SKM-1 treated with dmso at 0.1 percent for 144 hours (cell line): Measurements from ENCODE around the gene MAN1C1.
"Not testable (repeated sequence)": the region's sequence is repeated elsewhere in the genome, so short reads cannot be mapped to it uniquely, and the experiment has no call there.

Source experiments
- DNase-seq: peaks from one replicate; lab custom pipeline; 2025; ENCODE audit not compliant: unreplicated experiment; lab: John Stamatoyannopoulos, UW

MAN1C1 gene

DNA sequence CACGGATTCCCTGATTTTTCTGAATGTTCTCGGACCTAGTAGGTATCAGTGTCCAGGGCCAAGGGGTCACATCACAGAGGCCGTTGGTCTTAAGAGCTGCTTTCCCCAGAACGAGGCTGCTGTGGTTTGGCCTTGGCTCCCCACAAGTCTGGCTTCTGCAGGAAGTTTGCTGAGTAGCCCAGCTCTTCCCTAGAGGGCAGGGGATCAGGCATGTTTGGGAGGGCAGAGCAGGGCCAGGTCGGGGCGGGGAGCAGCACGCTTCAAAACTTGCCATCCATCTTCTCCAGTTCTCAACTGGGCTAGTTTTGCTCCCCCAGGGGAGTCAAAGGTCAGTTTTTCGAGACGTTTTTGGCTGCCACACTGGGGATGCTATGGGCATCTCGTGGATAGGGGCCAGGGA, 37.0 kb downstream of the MAN1C1 start:
- DNase-seq, result no peak

DNA sequence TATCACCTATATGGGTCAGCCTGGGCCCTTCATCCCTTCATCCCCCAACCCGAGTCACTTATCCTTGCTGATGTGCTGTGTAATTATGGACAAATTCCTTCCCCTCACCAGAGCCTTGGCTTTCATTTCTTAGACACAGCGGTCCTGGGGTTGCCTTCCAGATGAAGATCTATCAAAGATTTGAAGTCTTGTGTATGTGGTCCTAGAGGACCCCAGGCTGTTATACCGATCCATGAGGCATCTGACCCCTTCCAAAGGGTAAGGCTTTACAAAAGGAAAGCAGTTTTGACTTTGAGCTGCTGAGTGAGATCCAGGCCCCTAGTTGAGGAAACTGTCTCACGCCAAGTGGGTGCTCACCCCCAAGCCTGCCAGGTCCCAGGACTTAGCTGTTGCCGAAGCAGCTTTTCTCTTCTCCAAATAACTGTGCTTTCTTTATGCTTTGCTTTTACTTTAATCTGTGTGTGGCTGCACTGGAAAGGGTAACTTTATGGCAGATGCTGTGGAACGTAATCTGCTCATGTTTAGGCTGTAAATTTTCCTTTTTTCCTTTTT, 37.6 kb downstream of the MAN1C1 start:
- DNase-seq, result no peak

DNA sequence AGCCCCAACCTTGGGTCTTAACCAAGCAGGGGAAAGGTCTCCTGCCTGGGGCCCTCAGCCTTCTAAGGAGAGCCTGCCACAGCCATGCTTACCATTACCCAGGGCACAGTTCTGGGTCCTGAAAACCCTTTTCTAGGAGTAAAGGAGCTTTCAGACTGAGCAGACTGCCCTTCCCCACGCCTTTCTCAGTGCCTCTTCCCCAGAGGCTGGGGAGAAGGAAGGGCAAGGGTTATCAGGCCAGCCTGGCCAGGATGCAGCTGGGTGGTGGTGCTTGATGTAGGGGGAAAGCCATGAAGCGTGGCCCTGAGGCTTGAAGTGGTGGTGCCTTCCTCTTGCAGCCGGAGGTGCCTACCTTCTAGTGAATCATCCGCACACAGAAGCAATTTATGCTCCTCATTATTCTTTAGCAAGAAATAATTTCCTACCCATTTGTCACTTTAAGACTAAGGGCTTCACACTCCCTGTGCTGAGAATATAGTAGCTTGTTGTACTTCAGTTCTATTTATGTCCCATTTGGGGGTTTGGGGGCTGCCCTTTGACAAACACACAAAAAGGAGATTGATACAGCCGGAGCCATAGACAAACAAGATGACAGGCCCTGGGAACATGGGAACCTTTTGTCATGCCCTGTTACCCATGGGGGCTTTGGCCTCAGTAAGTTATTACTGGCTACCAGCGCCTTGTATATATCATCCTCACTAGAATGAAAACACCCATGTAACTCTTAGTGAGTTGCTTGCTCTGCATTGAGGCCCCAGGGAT, 40.7 kb downstream of the MAN1C1 start:
- DNase-seq, result no peak

DNA sequence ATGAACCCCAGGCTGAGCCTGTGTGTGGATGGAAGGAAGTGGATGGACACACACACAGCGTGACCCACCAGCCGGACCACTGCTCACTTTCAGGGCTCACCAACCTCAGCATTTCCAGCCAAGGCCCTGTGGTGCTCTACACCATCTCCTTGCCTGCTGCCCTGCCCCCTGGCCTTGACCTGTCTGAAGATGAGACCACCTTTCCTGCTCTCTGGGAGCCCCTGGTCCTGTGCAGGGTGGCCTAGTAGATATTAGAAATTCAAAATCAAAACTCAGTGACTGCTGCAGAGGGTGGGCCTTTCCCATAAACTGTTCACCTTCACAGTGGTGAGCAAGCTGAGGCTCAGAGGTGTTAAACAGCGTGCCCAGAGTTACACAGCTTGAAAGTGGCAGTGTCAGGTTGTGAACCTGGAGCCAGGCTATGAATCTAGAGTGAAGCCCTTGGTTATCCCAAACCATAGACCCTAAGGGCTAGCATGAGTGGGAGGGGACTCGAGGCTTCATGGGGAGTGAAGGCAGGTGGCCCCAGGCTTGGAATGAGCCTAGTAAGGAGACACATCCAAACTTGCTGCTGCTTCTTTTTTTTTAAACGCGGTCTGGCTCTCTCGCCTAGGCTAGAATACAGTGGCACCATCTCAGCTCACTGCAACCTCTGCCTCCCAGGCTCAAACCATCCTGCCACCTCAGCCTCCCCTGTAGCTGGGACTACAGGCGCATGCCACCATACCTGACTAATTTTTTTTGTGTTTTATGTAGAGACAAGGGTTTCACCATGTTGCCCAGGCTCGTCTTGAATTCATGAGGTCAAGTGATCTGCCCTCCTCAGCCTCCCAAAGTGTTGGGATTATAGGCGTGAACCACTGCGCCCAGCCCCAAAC, 41.5 kb downstream of the MAN1C1 start:
- no peak for DNase-seq

DNA sequence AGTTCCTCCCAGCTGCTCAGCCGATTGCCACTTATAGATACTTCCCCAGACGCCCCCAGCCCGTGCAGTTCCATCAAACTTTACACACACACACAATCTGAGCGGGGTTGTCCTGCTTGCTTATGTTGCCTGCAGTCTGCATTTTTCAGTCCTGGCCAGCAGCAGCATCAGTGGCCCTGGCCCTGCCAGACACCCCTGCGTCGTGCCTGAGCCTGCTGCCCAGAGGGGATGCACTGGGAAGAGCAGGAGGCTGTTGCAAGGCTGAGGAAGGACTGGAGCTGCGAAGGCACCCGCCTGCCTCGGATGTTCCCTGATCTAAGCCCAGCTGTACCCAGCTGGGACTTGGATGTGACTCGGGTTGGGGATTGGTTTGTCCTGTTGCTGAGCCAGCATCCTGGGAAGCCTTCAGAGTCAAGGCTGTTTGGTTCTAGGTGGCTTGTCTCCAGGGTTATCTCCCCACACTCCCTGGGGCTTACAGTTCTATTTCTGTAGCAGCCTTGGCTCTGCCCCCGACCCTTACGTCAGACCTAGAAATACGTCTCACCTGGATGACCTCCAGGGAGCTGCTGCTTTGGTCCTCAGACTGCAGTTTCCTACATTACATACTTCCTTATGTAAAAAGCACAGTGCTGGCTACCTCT, 42.3 kb downstream of the MAN1C1 start:
- DNase-seq, result no peak

DNA sequence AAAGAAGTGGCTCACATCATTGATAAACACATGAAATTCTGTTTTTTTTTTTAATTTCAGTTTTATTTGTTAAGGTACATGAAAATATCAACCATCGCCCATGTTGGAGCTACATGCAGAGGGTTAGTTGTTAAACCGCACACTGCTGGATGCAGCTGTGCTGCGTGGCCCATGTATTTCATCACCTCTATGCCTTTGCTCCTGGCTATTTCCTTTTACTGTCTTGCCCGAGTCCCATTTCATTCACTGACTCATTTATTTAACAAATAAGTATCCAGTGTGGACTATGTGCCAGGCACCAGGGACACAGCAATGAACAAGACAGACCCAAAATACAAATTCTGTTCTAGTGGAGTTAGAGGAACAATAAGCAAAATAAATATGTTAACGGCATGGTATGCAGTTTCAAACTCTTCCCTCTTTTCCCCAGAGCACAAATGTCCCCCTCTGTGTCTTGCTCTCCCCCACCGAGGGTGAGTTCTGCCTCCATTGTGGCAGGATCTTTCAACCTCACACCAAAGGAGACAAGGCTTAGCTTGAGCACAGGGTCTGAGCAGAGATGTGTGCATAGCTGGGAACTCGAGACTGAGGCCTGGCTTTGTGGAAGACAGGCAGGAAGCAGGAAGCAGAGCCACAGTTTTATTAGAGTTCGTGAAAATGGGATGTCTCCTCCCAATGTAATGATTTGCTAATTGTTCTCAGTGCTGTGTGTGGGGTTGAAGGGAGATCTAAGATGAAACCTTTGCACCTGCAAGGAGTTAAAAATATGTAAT, 44.6 kb downstream of the MAN1C1 start:
- no peak for DNase-seq

DNA sequence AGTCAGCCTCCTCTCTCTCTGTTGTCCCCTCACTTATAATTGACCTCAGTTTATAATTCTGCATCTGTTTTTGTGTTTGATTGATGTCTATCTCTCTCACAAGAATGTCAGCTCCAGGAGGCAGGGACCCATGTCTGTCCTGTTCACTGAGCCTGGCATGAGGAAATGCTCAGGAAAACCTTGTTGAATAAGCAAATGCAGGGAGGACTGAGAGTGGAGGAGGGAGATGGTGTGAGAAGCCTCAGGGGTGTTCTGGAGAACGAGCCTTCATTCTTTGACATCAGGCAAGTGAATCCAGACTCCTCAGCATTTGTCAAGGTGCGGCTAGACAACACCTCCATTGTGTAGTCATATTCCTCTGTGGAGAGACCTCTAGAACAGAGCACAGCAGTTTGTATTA, 45.5 kb downstream of the MAN1C1 start:
- DNase-seq, result no peak

DNA sequence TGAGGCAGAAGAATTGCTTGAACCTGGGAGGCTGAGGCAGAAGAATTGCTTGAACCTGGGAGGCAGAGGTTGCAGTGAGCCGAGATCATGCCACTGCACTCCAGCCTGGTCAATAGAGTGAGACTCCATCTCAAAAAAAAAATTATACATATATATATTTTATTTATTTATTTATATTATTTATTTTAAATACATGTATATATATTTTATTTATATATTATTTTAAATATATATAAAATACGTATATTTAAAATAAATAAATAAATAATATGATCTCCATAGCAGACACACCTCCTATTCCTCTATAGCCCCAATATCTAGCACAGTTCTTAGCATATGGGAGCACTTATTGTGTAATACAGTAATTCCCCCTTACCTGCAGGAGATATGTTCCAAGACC, 46.4 kb downstream of the MAN1C1 start:
- DNase-seq, result not testable (repeated sequence)

DNA sequence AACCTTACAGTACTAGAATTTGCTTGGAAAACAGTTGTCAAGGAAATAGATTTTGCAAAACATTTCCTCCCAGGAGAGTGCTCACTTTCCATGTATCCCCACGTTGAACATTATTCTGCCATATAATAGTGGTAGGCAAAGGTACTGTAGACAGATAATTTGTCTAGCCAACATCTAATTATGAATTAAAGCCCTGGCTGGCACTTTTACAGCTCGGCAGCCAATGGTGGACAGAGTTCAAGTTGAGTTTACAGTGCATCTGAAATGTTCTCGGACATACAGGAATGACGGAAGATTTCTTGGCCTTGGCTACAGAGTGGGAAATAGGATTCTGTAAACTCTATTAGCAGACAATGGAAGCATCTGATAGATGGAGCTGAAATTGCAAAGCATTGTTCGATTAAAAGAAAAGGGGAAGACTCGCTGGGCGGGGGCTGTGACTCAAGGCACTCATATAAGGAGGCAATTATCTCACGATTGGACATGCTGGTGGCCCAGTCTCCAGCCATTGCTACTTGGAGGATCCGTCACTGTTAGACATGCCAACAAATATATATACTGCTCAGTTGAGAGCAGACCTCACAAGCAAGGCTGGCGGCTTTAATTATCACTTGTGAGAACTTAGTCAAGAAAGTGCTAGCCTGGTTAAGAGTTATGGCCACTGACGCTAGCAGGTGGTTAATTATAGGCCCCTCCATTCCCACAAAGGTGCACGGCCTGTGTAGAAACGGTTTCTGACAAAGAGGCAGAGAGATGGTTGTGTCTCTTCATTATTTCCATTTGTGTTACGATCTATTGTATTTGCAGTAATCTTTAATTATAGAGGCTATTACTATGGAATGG, 48.0 kb downstream of the MAN1C1 start:
- no peak for DNase-seq

DNA sequence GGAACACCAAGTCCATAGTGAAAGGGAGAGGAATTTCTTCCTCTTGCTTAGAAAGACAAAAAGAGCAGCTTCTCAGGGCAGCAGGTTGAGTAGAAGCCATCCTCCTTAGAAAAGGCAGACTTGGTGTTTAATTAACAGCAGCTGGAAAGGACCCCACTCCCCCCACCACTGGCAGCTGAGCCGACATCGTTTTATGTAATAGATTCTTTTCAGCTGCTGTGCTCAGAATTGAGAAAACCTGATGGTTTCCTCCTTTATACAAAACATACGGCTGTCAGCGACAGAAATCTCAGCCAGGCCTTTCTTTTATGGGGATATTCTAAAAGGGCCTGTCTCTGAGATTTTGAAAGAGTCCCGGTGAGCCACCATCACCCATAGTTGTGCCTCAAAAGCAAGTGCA, 49.9 kb downstream of the MAN1C1 start:
- no peak for DNase-seq

DNA sequence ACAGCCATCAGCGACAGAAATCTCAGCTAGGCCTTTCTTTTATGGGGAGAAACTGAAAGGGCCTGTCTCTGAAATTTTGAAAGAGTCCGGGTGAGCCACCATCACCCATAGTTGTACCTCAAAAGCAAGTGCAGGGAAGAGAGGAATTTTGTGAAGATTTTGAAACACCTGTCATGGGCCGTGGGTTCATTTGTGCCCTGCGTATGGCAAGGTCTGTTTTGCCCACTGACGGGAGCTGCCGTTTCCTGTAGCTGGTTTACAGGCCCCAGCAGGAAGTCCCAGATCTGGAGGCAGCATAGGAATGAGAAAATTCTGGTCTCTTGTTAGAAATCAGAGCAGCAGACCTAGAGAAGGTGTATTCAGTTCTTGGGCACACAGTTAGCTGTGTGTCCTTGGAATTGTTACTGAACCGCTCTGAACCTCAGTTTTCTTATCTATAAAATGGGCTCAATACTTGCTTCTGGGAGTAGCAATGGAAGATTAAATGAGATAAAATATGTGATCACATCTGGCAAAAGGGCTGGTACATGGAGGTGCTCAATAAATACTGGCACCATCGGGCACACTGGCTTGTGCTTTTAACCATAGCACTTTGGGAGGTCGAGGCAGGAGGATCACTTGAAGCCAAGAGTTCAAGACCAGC, 52.5 kb downstream of the MAN1C1 start:
- DNase-seq, result no peak

DNA sequence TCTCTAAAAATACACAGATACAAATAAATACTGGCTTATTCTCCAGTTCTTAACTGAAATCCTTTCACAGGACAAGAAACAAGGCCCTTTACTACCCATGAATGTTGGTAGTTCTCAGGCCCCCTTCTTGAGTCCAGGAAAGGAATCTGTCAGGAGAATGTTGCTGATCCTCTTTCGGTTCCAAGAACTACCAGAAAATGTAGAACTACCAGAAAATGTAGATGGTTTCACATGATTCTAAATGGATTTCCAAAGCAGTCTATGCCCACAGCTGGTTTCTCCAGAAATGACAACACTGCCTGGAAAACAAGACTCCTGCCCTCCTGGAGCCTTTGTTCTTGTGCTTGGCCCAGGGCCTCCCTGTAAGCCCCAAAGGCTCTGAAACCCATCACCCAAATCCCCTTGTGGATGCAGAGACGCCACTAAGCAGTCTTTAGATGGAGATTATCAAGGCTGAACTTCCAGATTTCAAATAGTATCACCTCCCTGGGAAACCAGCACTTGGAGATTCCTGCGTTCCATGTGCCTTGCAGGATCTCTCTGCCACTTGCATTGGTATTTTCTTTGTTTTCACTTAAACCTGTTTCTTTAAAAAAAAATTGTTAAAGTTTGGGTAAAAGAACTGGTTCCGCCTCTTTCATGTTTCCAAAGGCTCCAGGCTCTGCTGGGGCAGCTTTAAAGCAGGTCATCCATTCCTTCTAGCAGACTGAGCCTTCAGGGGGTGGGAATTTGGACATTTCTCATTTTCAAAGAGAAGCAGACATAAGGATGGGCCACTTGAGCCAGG, 53.4 kb downstream of the MAN1C1 start:
- DNase-seq, result no peak

DNA sequence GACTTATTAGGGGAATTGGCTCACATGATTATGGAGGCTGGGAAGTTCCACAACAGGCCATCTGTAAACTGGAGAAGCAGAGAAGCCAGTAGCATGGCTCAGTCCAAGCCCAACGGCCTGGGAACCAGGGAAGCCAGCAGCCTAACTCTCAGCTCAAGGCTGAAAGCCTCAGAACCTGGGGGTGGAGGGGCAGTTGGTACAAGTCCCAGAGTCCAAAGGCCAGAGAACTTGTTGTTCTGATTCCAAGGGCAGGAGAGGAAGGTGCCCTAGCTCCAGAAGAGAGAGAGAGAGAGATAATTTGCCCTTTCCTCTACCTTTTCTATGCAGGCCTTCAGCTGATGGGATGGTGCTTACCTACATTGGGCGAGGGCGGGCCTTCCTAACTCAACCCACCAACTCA, 55.3 kb downstream of the MAN1C1 start:
- no peak for DNase-seq

DNA sequence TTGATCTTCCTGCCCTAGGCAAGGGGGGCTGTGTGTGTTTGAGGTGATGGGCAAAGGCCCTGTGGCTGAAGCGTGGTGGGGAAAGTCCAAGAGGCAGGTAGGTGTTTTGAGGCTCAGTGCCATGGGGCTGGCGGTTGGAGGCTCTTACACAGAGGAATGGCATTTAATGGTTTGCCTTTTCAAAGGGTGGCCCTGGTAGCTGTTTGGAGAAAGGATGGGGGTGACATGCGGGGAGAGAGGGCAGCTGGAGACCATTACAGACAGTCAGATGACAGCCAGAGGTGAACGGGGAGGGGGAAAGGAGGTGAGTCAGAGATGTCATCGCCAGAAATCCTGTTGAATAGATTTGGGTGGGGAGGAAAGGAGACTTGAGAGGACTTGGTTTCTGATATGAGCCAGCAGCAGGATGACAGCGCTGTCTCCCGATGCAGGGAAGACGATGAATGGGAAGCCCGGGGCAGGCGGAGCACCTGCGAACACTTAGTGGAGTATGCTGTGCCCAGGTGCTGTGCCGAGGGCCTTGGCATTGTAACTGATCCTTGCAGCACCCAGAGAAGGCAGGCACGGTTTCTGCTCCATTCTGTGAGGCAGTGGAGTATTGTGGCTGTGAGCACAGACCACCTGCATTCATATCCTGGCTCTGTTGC, 56.3 kb downstream of the MAN1C1 start:
- DNase-seq, result no peak

DNA sequence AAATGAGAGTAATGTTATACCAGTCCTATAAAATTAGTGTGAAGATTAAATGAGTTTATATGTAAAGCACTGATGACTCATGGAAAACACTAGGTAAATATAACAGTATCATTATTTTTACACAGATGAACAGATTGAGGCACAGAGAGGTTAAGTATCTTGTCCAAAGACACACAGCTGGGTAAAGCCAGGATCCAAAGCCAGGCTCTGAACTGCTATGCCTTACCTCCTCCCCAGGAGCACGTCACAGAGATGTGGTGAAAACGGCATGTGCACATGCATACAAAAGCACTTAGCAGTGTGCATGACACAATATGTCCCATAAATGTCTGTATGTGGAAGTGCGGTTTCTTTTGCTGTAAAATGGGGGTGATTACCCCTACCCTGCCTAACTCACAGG, 56.9 kb downstream of the MAN1C1 start:
- no peak for DNase-seq

DNA sequence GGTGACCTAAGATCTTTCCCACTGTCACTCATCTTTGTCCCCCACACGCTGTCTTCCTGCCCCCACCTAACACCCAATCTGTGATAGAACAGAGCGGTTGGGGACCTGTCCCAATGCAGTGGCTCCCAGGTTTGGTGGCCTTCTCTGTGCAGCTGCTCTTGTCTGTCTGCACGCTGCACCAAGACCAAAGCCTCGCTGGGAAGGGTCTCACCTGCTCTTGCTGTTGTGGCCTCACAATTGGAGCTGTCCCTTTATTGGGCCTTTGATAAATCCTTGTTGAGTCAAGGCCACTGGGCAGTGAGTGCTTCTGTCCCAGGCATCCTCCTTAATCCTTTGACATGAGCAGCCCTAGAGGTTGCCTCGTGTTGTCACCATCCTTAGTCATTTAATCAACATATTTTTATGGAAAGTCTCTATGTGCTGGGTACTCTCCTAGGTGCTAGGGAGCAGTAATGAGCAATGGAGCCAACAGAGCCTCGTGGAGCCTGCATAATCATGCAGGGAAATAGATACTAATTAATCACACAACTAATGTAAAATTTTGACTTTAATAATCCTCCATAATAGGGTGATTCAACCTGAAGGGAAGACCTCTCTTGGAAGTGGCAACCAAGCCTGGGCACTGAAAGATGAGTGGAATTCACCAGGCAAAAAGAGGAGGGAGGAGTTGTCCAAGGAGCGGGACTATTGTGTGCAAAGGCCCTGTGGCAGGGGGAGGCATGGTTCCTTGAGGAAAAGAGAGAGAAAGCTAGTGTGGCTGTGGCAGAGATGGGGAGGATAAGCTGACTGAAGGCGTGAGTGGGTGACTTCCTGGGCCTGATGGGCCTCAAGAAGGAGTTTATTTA, 57.6 kb downstream of the MAN1C1 start:
- DNase-seq, result no peak

DNA sequence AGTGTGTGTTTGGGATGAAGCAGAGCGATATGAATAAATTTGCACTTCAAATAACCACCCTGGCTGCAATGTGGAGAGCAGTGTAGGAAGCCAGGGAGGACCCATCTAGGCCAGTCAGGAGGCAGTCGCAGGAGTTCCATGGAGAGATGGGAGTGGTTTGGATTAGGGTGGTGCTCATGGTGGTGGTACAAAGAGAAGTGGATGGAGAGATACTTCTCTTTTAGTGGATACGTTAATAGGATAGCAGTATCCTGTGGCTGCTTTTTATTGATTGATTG, 58.2 kb downstream of the MAN1C1 start:
- no peak for DNase-seq
